ENCODE results near the gene TNFRSF1A.

- TF ChIP-seq CTCF (IDR thresholded peaks at IDR 0.05; ENCODE audit: insufficient read depth, low read length, poor library complexity, severe bottlenecking): no peak
- no peak for TF ChIP-seq EZH2phosphoT487 (conservative IDR thresholded peaks at IDR 0.05; ENCODE audit: low read length)
These were observed 61.8 kb downstream of the TNFRSF1A start for GRCh38 chr12:6280053-6280469.

Data from SU-DHL-6 (cell line).